A549 (cell line): ENCODE data around the gene HLA-G. TPM values are rescaled to one million over a fixed set of nuclear protein-coding genes. Genes with fewer than 3 reads are reported as not detected.

Experiments used
- ATAC-seq, 2 experiments: fragments of 200-7000 bp in 1 of 2; fragments of >200 bp in 1 of 2; cut with Nextera tagmentation in 1 of 2; cut with Tn5 transposase in 1 of 2; 3 replicates each; pipeline versions ENCODE4 v1.8.0 to v1.9.1; 2018 to 2020; ENCODE audit warnings: mild to moderate bottlenecking in 1 of 2, moderate library complexity in 1 of 2
- CTCF ChIA-PET: fragments of 300-600 bp; sonication (Branson Sonifier 250); formaldehyde crosslinking; extraction: SDS; loops from one replicate; lab custom pipeline; 2021; ENCODE audit warnings: antibody characterized with exemption, inconsistent platforms; lab: Yijun Ruan, JAX
- POLR2A ChIA-PET: fragments of 350-600 bp; formaldehyde crosslinking; extraction: SDS; loops from one replicate; lab custom pipeline; 2021; ENCODE audit warnings: antibody characterized with exemption, inconsistent platforms; lab: Yijun Ruan, JAX
- DNase-seq, 2 experiments: peaks; one replicate each; pipeline versions ENCODE4 v3.0.0 to v3.0.0-alpha.2; 2011 to 2016; ENCODE audit warnings: low read depth in 1 of 2, low spot score in 1 of 2
- FAIRE-seq: peaks from 2 replicates; lab custom pipeline; 2011; peaks lifted over from hg19 to GRCh38; lab: Jason Lieb, UNC
- H3K27ac ChIP-seq, 2 experiments: fragments of >200 bp; sonication (Bioruptor Twin); formaldehyde crosslinking; 3 replicates each; pipeline ENCODE4 v1.5.1; 2016 to 2017
- H3K4me1 ChIP-seq: fragments of >200 bp; sonication (Bioruptor Twin); formaldehyde crosslinking; 3 replicates; pipeline ENCODE4 v1.6.1; 2016
- H3K4me2 ChIP-seq: fragments of >200 bp; sonication (Bioruptor Twin); formaldehyde crosslinking; 3 replicates; pipeline ENCODE4 v1.6.1; 2016
- H3K4me3 ChIP-seq: fragments of >200 bp; sonication (Bioruptor Twin); formaldehyde crosslinking; 3 replicates; pipeline ENCODE4 v1.5.1; 2016
- H3K9me3 ChIP-seq: fragments of >200 bp; sonication (Bioruptor Twin); formaldehyde crosslinking; 3 replicates; pipeline ENCODE4 v1.6.1; 2016
- BHLHE40 ChIP-seq: IDR thresholded peaks from 2 replicates; pipeline ENCODE4 v1.6.1; 2012; ENCODE audit warnings: low read depth, low read length, inconsistent platforms
- CEBPB ChIP-seq, 2 experiments: fragments of >200 bp in 1 of 2; sonication (Bioruptor Twin) in 1 of 2; formaldehyde crosslinking in 1 of 2; IDR thresholded peaks; 2 replicates each; pipeline ENCODE4 v1.6.1; 2012 to 2016
- CHD4 ChIP-seq: fragments of 200-600 bp; sonication (generic); IDR thresholded peaks from 2 replicates; pipeline ENCODE4 v1.6.1; 2016; ENCODE audit warnings: antibody characterized with exemption, mild to moderate bottlenecking, borderline replicate concordance
- CTCF ChIP-seq: fragments of >200 bp; sonication (Bioruptor Twin); formaldehyde crosslinking; IDR thresholded peaks from 3 replicates; pipeline ENCODE4 v1.5.1; 2016
- EHF ChIP-seq: fragments of 250-450 bp; sonication (Bioruptor Pico); IDR thresholded peaks from 2 replicates; pipeline ENCODE4 v1.5.0; 2020; ENCODE audit warnings: mild to moderate bottlenecking
- EHMT2 ChIP-seq: fragments of 200-600 bp; sonication (generic); IDR thresholded peaks from 2 replicates; pipeline ENCODE4 v1.6.1; 2016; ENCODE audit warnings: antibody characterized with exemption, low read depth, mild to moderate bottlenecking, moderate library complexity
- EP300 ChIP-seq, 2 experiments: fragments of >200 bp; sonication (Bioruptor Twin); formaldehyde crosslinking; IDR thresholded peaks; 2 replicates in 1 of 2; 3 replicates in 1 of 2; pipeline ENCODE4 v1.6.1; 2016 to 2017
- ESRRA ChIP-seq: fragments of 150-350 bp; IDR thresholded peaks from 2 replicates; pipeline ENCODE4 v1.6.1; 2014; ENCODE audit warnings: mild to moderate bottlenecking, low read length, borderline replicate concordance
- FOSB ChIP-seq: fragments of 250-450 bp; sonication (Bioruptor Pico); IDR thresholded peaks from 2 replicates; pipeline ENCODE4 v1.5.0; 2020; ENCODE audit warnings: mild to moderate bottlenecking, moderate library complexity
- HOXA7 ChIP-seq: fragments of 250-450 bp; sonication (Bioruptor Pico); IDR thresholded peaks from 2 replicates; pipeline ENCODE4 v1.5.0; 2020; ENCODE audit warnings: mild to moderate bottlenecking, moderate library complexity
- HOXB13 ChIP-seq: fragments of 250-450 bp; sonication (Bioruptor Pico); IDR thresholded peaks from 2 replicates; pipeline ENCODE4 v1.5.0; 2020; ENCODE audit warnings: low read depth, mild to moderate bottlenecking, moderate library complexity
- NPAS2 ChIP-seq: fragments of 250-450 bp; sonication (Bioruptor Pico); IDR thresholded peaks from 2 replicates; pipeline ENCODE4 v1.8.0; 2022; ENCODE audit warnings: mild to moderate bottlenecking, moderate library complexity, borderline replicate concordance
- RARB ChIP-seq: fragments of 250-450 bp; sonication (Bioruptor Pico); IDR thresholded peaks from 2 replicates; pipeline ENCODE4 v1.8.0; 2021; ENCODE audit warnings: mild to moderate bottlenecking, moderate library complexity
- REST ChIP-seq: fragments of 200-600 bp; sonication (generic); IDR thresholded peaks from 2 replicates; pipeline ENCODE4 v1.6.1; 2016; ENCODE audit warnings: antibody characterized with exemption, mild to moderate bottlenecking, moderate library complexity
- RFX5 ChIP-seq: fragments of 450-650 bp; IDR thresholded peaks from 2 replicates; pipeline ENCODE4 v1.7.1; 2014; ENCODE audit warnings: antibody characterized with exemption, mild to moderate bottlenecking, moderate library complexity
- RNF2 ChIP-seq: fragments of 200-600 bp; sonication (generic); IDR thresholded peaks from 2 replicates; pipeline ENCODE4 v1.6.1; 2016; ENCODE audit warnings: low read depth, mild to moderate bottlenecking, antibody characterized with exemption, moderate library complexity, borderline replicate concordance
- SMC3 ChIP-seq: fragments of >200 bp; sonication (Bioruptor Twin); formaldehyde crosslinking; IDR thresholded peaks from 3 replicates; pipeline ENCODE4 v1.6.1; 2018; ENCODE audit warnings: inconsistent platforms
- ZFP36 ChIP-seq: fragments of 450-650 bp; IDR thresholded peaks from 2 replicates; pipeline ENCODE4 v1.6.1; 2014; ENCODE audit warnings: borderline replicate concordance; ENCODE audit not compliant: partially characterized antibody
- WGBS: methylation state at CpG from one replicate; pipeline ENCODE4 v1.1.6; 2017; ENCODE audit errors: missing lambda C conversion rate; 5-methylcytosine and 5-hydroxymethylcytosine counted together
- polyA plus RNA-seq, 4 experiments: library from polyadenylated mRNA; depleted of rRNA in 3 of 4; stranded (reverse); fragments of >200 nt; fragmentation: RNase III in 1 of 4; extraction: RNeasy Plus Mini Kit Qiagen cat#74134 plus additional on column Dnase treatment in 1 of 4; gene quantifications; 2 replicates in 3 of 4; 3 replicates in 1 of 4; pipeline ENCODE4 v1.2.3, GENCODE V29; 2011 to 2017
- TF ChIP-seq, protein P1 (sequence below): IDR thresholded peaks from 2 replicates; pipeline ENCODE4 v1.6.1; 2012; ENCODE audit warnings: low read depth, borderline replicate concordance
- TF ChIP-seq, protein P2 (sequence below): IDR thresholded peaks from 2 replicates; pipeline ENCODE4 v1.6.1; 2012

HLA-G gene
- polyA plus RNA-seq, 2 of the 4 experiments (the other 2 are of a cell fraction): 0.06 TPM; not detected in 1

- TF ChIP-seq EHF (CRISPR knock-in tag): no peak
- no peak for TF ChIP-seq RARB (CRISPR knock-in tag)
- TF ChIP-seq CEBPB (IDR thresholded peaks at IDR 0.05): no peak
- TF ChIP-seq NPAS2 (CRISPR knock-in tag): no peak
- no peak for TF ChIP-seq EHMT2
- no peak for TF ChIP-seq EP300 (IDR thresholded peaks at IDR 0.05)
- no peak for TF ChIP-seq FOSB (CRISPR knock-in tag)
- no peak for TF ChIP-seq HOXB13
- TF ChIP-seq CHD4: no peak
- TF ChIP-seq RFX5: no peak
Observed at GRCh38 chr6:29791162-29791561, 36.5 kb upstream of the HLA-G start (continued).

DNA sequence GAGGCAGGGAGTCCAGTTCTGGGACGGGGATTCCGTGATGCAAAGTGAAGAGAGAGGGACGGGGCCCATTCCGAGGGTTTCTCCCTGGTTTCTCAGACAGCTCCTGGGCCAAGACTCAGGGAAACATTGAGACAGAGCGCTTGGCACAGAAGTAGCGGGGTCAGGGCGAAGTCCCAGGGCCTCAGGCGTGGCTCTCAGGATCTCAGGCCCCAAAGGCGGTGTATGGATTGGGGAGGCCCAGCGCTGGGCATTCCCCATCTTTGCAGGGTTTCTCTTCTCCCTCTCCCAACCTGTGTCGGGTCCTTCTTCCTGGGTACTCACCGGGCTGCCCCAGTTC is 35.9 kb upstream of the HLA-G start:
- TF ChIP-seq HOXA7 (CRISPR knock-in tag): no peak
- TF ChIP-seq ZFP36: no peak
- no peak for TF ChIP-seq RFX5
- no peak for TF ChIP-seq RNF2
- TF ChIP-seq ESRRA: no peak
- TF ChIP-seq REST: no peak
- TF ChIP-seq, protein P1, sequence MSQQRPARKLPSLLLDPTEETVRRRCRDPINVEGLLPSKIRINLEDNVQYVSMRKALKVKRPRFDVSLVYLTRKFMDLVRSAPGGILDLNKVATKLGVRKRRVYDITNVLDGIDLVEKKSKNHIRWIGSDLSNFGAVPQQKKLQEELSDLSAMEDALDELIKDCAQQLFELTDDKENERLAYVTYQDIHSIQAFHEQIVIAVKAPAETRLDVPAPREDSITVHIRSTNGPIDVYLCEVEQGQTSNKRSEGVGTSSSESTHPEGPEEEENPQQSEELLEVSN: no peak
- no peak for TF ChIP-seq BHLHE40
- no peak for TF ChIP-seq RARB (CRISPR knock-in tag)
- ChIA-PET POLR2A (no interaction called here), CTCF (interaction anchor here (0.6 kb wide), 1 partner anchor 86 kb away, joined by 3 read pairs; no protein-coding TSS in a partner anchor)
- H3K9me3 ChIP-seq: no peaks in the 10 kb centered on the region; the same call in 2 of the 3 replicates
- no peak overlapping the region for H3K27ac ChIP-seq
- no peak for DNase-seq
- H3K4me2 ChIP-seq: peak overlapping the region; percentile 87; the same call in 1 of the 3 replicates
- FAIRE-seq: no peak
- WGBS: 75% methylated on average over 12 of the region's 12 CpGs
- H3K4me3 ChIP-seq: no peak overlapping the region
- H3K4me1 ChIP-seq: no peaks in the 10 kb centered on the region
- no peak for ATAC-seq

DNA sequence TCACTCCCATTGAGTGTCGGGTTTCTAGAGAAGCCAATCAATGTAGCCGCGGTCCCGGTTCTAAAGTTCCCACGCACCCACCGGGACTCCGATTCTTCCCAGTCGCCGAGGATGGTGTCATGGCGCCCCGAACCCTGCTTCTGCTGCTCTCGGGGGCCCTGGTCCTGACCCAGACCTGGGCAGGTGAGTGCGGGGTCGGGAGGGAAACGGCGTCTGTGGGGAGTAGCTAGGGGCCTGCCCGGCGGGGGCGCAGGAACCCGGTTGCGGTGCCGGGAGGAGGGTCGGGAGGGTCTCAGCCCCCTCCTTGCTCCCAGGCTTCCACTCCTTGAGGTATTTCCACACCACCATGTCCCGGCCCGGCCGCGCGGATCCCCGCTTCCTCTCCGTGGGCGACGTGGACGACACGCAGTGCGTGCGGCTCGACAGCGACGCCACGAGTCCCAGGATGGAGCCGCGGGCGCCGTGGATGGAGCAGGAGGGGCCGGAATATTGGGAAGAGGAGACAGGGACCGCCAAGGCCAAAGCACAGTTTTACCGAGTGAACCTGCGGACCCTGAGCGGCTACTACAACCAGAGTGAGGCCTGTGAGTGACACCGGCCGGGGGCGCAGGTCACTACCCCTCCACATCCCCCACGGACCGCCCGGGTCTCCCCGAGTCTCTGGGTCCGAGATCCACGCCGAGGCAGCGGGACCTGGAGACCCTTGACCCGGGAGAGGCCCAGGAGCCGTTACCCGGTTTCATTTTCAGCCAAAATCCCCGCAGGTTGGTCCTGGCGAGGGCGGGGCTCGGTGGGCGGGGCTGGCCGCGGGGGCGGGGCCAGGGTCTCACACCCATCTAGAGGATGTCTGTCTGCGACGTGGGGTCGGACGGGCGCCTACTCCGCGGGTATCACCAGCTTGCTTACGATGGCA is 35.2 kb upstream of the HLA-G start:
- WGBS: 49% methylated on average over 14 of the region's 79 CpGs
- Histone ChIP-seq H3K4me3 (peak overlapping the region; percentile 55), H3K4me1 (no peaks in the 10 kb centered on the region), H3K27ac (peak overlapping the region; percentile 35 to 74; a peak in 4 of 6 replicates), H3K9me3 (no peaks in the 10 kb centered on the region; the same call in 2 of the 3 replicates)
- FAIRE-seq (no peak), DNase-seq (peak in 1 of 2 experiments; percentile 27)
- no peak for TF ChIP-seq BHLHE40
- TF ChIP-seq, protein P2, sequence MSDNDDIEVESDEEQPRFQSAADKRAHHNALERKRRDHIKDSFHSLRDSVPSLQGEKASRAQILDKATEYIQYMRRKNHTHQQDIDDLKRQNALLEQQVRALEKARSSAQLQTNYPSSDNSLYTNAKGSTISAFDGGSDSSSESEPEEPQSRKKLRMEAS: 0 out of 2 replicates have a peak, but pooled peaks have one; percentile 19
- TF ChIP-seq CTCF: peak; percentile 21; the same call in 1 of the 3 replicates
- 0 out of 3 replicates have a peak, but pooled peaks have one; percentile 6 for TF ChIP-seq SMC3
- TF ChIP-seq, all 56 proteins: peak for 3
- CTCF ChIA-PET: interaction anchor here (0.6 kb wide), 1 partner anchor 87 kb away, joined by 3 read pairs; no protein-coding TSS in a partner anchor
- peak; percentile 77 to 81; a peak in 5 of 6 replicates for ATAC-seq
- H3K4me2 ChIP-seq: peak overlapping the region; percentile 87
- POLR2A ChIA-PET: no interaction called here
